GM23338 (cell line): ENCODE measurements around the gene ROS1.

ENCODE experiments used
- CREB1 ChIP-seq: fragments of 250-450 bp; sonication (Bioruptor Pico); IDR thresholded peaks from 2 replicates; pipeline ENCODE4 v1.5.0; 2020; ENCODE audit warnings: low read depth, mild to moderate bottlenecking, moderate library complexity
- ETS1 ChIP-seq: IDR thresholded peaks from 2 replicates; pipeline ENCODE4 v1.6.1; 2016; ENCODE audit warnings: antibody characterized with exemption
- EZH2 ChIP-seq: fragments of 200-600 bp; sonication (generic); IDR thresholded peaks from one replicate; pipeline ENCODE4 v1.8.0; 2017; ENCODE audit warnings: antibody characterized with exemption, mild to moderate bottlenecking, low read depth; ENCODE audit not compliant: unreplicated experiment
- EZH2phosphoT487 ChIP-seq: fragments of 200-600 bp; sonication (generic); IDR thresholded peaks from one replicate; pipeline ENCODE4 v1.8.1; 2018; ENCODE audit warnings: antibody characterized with exemption; ENCODE audit not compliant: unreplicated experiment
- JUNB ChIP-seq: IDR thresholded peaks from one replicate; pipeline ENCODE4 v1.6.1; 2016; ENCODE audit warnings: antibody characterized with exemption; ENCODE audit not compliant: unreplicated experiment
- NANOG ChIP-seq: IDR thresholded peaks from 2 replicates; pipeline ENCODE4 v1.6.1; 2016; ENCODE audit warnings: antibody characterized with exemption, borderline replicate concordance
- POLR2AphosphoS5 ChIP-seq: IDR thresholded peaks from 2 replicates; pipeline ENCODE4 v1.6.1; 2016; ENCODE audit warnings: antibody characterized with exemption, low read depth
- REST ChIP-seq: IDR thresholded peaks from one replicate; pipeline ENCODE4 v1.6.1; 2018; ENCODE audit warnings: antibody characterized with exemption; ENCODE audit not compliant: unreplicated experiment
- STAT1 ChIP-seq: IDR thresholded peaks from one replicate; pipeline ENCODE4 v1.6.1; 2016; ENCODE audit warnings: antibody characterized with exemption; ENCODE audit not compliant: unreplicated experiment
- ZNF114 ChIP-seq: fragments of 250-450 bp; sonication (Bioruptor Pico); IDR thresholded peaks from 2 replicates; pipeline ENCODE4 v1.5.0; 2020; ENCODE audit warnings: mild to moderate bottlenecking, moderate library complexity
- ZNF331 ChIP-seq: fragments of 250-450 bp; sonication (Bioruptor Pico); IDR thresholded peaks from 2 replicates; pipeline ENCODE4 v1.5.0; 2020; ENCODE audit warnings: low read depth, mild to moderate bottlenecking, moderate library complexity
- TF ChIP-seq, protein P1 (sequence below), 2 experiments: fragments of 200-600 bp in 1 of 2; sonication (generic) in 1 of 2; conservative IDR thresholded peaks; 2 replicates each; pipeline versions ENCODE4 v1.5.1 to v1.6.1; 2016 to 2017; ENCODE audit warnings: antibody characterized with exemption in 2 of 2, low read depth in 2 of 2, mild to moderate bottlenecking in 2 of 2, moderate library complexity in 1 of 2

- TF ChIP-seq EZH2phosphoT487 (no peak), REST (no peak), POLR2AphosphoS5 (no peak), CREB1 (CRISPR knock-in tag) (no peak), JUNB (no peak), ZNF114 (no peak), EZH2 (no peak), ZNF331 (CRISPR knock-in tag) (no peak), NANOG (no peak), ETS1 (no peak), STAT1 (no peak)
- TF ChIP-seq, protein P1, sequence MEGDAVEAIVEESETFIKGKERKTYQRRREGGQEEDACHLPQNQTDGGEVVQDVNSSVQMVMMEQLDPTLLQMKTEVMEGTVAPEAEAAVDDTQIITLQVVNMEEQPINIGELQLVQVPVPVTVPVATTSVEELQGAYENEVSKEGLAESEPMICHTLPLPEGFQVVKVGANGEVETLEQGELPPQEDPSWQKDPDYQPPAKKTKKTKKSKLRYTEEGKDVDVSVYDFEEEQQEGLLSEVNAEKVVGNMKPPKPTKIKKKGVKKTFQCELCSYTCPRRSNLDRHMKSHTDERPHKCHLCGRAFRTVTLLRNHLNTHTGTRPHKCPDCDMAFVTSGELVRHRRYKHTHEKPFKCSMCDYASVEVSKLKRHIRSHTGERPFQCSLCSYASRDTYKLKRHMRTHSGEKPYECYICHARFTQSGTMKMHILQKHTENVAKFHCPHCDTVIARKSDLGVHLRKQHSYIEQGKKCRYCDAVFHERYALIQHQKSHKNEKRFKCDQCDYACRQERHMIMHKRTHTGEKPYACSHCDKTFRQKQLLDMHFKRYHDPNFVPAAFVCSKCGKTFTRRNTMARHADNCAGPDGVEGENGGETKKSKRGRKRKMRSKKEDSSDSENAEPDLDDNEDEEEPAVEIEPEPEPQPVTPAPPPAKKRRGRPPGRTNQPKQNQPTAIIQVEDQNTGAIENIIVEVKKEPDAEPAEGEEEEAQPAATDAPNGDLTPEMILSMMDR (conservative IDR thresholded peaks at IDR 0.05; ENCODE audit: low read depth in 2 of 2): no peak
Observed at GRCh38 chr6:117275711-117276110, 150.0 kb downstream of the ROS1 start.
